ENCODE measurements around the gene TRHDE.

- TF ChIP-seq, protein P1, sequence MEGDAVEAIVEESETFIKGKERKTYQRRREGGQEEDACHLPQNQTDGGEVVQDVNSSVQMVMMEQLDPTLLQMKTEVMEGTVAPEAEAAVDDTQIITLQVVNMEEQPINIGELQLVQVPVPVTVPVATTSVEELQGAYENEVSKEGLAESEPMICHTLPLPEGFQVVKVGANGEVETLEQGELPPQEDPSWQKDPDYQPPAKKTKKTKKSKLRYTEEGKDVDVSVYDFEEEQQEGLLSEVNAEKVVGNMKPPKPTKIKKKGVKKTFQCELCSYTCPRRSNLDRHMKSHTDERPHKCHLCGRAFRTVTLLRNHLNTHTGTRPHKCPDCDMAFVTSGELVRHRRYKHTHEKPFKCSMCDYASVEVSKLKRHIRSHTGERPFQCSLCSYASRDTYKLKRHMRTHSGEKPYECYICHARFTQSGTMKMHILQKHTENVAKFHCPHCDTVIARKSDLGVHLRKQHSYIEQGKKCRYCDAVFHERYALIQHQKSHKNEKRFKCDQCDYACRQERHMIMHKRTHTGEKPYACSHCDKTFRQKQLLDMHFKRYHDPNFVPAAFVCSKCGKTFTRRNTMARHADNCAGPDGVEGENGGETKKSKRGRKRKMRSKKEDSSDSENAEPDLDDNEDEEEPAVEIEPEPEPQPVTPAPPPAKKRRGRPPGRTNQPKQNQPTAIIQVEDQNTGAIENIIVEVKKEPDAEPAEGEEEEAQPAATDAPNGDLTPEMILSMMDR (IDR thresholded peaks at IDR 0.05; ENCODE audit: insufficient read depth, low read length): no peak
- TF ChIP-seq POLR2AphosphoS5 (IDR thresholded peaks at IDR 0.05; ENCODE audit: low read depth): no peak
- TF ChIP-seq GABPA (IDR thresholded peaks at IDR 0.05; ENCODE audit: low read depth): no peak
- TF ChIP-seq, protein P2, sequence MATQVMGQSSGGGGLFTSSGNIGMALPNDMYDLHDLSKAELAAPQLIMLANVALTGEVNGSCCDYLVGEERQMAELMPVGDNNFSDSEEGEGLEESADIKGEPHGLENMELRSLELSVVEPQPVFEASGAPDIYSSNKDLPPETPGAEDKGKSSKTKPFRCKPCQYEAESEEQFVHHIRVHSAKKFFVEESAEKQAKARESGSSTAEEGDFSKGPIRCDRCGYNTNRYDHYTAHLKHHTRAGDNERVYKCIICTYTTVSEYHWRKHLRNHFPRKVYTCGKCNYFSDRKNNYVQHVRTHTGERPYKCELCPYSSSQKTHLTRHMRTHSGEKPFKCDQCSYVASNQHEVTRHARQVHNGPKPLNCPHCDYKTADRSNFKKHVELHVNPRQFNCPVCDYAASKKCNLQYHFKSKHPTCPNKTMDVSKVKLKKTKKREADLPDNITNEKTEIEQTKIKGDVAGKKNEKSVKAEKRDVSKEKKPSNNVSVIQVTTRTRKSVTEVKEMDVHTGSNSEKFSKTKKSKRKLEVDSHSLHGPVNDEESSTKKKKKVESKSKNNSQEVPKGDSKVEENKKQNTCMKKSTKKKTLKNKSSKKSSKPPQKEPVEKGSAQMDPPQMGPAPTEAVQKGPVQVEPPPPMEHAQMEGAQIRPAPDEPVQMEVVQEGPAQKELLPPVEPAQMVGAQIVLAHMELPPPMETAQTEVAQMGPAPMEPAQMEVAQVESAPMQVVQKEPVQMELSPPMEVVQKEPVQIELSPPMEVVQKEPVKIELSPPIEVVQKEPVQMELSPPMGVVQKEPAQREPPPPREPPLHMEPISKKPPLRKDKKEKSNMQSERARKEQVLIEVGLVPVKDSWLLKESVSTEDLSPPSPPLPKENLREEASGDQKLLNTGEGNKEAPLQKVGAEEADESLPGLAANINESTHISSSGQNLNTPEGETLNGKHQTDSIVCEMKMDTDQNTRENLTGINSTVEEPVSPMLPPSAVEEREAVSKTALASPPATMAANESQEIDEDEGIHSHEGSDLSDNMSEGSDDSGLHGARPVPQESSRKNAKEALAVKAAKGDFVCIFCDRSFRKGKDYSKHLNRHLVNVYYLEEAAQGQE (IDR thresholded peaks at IDR 0.05; ENCODE audit: insufficient replicate concordance, low read depth): no peak
- no peak for TF ChIP-seq SPI1 (IDR thresholded peaks at IDR 0.05; ENCODE audit: borderline replicate concordance, low read depth)
Measured at GRCh38 chr12:72267974-72268373, 4.2 kb upstream of the TRHDE start.

All from HL-60 (cell line).